HG03066 (cell line): ENCODE data around the gene TSSK6.

Experiments
- ATAC-seq: cut with Tn5 transposase; IDR thresholded peaks from one replicate; pipeline ENCODE4 v1.9.1; 2021; ENCODE audit warnings: low read depth; ENCODE audit not compliant: unreplicated experiment

Gene TSSK6

DNA sequence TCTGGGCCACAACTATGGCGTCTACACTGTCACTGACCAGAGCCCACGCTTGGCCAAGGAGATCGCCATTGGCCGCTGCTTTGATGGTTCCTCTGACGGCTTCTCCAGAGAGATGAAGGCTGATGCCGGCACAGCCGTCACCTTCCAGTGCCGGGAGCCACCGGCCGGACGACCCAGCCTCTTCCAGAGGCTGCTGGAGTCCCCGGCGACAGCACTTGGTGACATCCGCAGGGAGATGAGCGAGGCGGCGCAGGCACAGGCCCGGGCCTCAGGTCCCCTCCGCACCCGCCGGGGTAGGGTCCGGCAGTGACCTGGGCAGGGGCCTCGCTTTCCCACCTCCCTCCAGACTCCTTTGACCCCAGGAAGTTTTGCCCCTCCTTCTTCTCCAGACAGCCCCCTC, 30.4 kb upstream of the TSSK6 start:
- no peak for ATAC-seq

DNA sequence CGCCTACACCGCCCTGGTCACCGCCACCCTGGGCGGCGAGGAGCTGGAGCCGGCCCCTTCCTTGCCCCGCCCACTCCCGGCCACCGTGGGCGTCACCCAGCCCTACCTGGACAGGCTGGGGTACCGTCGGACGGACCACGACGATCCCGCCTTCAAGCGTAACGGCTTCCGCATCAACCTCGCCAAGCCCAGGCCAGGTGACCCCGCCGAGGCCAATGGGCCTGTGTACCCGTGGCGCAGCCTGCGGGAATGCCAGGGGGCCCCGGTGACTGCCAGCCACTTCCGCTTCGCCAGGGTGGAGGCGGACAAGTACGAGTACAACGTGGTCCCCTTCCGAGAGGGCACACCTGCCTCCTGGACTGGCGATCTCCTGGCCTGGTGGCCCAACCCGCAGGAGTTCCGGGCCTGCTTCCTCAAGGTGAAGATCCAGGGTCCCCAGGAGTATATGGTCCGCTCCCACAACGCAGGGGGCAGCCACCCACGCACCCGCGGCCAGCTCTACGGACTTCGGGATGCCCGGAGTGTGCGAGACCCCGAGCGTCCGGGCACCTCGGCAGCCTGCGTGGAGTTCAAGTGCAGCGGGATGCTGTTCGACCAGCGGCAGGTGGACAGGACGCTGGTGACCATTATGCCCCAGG, 29.7 kb upstream of the TSSK6 start:
- no peak for ATAC-seq

DNA sequence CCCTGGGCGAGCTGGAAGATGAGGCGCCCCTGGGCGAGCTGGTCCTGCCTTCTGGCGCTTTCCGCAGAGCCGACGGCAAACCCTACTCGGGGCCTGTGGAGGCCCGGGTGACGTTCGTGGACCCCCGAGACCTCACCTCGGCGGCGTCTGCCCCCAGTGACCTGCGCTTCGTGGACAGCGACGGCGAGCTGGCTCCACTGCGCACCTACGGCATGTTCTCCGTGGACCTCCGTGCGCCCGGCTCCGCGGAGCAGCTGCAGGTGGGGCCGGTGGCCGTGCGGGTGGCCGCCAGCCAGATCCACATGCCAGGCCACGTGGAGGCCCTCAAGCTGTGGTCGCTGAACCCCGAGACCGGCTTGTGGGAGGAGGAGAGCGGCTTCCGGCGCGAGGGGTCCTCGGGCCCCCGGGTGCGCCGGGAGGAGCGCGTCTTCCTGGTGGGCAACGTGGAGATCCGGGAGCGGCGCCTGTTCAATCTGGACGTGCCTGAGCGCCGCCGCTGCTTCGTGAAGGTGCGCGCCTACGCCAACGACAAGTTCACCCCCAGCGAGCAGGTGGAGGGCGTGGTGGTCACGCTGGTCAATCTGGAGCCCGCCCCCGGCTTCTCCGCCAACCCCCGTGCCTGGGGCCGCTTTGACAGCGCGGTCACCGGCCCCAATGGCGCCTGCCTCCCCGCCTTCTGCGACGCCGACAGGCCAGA, 29.1 kb upstream of the TSSK6 start:
- no peak for ATAC-seq

DNA sequence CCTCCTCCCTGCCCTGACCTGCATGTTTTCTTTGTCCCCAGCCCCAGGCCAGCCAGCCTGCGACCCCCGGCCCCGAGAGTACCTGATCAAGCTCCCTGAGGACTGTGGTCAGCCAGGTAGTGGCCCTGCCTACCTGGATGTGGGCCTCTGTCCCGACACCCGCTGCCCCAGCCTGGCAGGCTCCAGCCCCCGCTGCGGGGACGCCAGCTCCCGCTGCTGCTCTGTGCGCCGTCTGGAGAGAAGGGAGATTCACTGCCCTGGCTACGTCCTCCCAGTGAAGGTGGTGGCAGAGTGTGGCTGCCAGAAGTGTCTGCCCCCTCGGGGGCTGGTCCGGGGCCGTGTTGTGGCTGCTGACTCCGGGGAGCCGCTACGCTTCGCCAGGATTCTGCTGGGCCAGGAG, 28.3 kb upstream of the TSSK6 start:
- ATAC-seq: no peak

DNA sequence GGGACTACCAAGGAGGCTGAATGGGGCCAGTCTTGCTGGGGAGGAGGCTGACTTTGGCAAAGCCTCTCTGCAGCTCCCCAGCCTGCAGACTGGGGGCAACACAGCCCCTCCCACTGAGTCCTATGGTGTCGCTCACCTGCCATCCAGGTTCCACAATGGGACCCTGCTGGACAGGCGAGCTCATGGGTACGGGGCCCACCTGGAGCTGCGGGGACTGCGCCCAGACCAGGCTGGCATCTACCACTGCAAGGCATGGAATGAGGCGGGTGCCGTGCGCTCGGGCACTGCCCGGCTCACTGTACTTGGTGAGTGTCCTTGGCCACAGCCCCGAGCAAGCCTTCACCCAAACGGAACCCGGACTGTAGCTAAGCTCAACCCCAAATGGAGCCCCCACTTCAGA, 27.8 kb upstream of the TSSK6 start:
- ATAC-seq: no peak

GRCh38 chr19:19542507-19542906, 27.2 kb upstream of the TSSK6 start:
- ATAC-seq: no peak

DNA sequence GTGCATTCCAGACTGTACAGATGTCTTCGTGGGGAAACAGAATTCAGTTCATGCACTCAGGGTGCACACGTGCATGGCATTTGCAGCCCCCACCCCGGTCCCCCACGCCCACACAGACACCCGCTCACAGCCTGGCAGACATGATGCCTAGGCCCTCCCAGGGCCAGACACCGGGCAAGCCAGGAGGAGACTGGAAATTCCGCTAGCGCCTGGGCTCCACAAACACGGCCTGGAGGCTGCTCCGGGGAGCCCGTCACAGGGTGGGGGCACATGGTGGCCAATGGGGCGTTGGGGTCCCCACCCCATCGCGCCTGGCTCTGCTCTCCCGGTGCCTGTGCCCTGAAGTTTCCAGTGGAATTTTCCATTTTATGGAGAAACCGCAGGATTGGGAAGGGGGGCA, 26.3 kb upstream of the TSSK6 start:
- ATAC-seq: no peak

- ATAC-seq: no peak
Measured at GRCh38 chr19:19540715-19541515, 25.6 kb upstream of the TSSK6 start.

DNA sequence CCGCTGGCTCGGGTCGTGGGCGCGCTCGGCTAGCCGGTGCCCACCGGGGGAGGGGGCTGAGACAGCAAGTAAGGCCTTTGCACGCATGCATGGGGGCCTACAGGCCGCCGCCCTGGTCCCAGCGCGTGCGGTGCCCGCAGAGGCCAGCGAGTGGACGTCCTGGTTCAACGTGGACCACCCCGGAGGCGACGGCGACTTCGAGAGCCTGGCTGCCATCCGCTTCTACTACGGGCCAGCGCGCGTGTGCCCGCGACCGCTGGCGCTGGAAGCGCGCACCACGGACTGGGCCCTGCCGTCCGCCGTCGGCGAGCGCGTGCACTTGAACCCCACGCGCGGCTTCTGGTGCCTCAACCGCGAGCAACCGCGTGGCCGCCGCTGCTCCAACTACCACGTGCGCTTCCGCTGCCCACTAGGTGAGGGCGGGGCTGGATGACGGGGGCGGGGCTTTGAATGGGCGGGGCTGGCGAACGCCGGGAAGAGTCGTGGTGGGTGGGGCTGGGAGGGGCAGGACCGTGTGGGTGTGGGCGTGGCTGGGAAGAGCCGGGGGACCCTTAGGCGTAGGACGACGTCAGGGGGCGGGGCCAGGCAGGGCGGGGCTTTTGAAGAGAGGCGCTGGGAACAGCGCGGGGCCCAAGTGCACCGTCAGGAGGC, 24.8 kb upstream of the TSSK6 start:
- no peak for ATAC-seq

DNA sequence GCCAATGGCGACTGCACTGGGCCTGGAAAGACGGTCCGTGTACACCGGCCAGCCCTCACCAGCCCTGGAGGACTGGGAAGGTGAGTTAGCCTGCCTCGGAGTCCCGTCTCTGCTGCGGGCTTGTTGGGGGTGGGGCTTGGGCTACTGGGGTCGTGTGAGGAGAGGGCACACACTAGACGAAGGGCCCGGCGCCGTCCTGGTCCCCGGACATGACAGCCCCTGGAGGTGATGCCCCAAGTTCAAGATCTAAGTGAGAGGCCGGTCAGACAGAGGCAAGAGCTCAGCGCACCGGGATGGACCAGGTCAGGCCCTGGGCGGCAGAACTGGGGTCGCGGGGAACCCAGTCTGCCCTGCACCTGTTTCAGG, 24.3 kb upstream of the TSSK6 start:
- ATAC-seq: no peak

DNA sequence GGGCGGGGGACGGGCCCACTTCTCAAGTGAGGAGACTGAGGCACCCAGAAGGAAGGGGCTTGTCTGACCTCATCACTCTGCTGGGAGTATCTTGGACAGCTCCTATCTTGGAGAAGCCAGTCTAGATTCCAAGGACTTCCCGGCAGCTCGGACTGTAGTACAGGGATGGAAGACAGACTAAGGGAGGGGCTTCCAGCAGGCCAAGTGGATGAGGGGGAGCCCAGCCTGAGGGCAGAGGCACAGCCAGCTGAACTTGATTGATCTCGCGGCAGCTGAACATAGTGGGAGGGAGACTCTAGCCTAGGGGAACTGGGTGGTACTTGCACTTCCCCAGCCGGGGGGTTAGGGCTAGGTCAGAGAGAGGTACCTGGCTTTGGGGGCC, 23.4 kb upstream of the TSSK6 start:
- ATAC-seq: no peak

GRCh38 chr19:19538061-19538784, 22.9 kb upstream of the TSSK6 start, which contains the start of gene CILP2:
Gene CILP2 (plus strand): TSS chr19:19538265. CDS start chr19:19538350, 85 bp downstream.
- no peak for ATAC-seq

- ATAC-seq: no peak
Measured at GRCh38 chr19:19537075-19538048, 22.0 kb upstream of the TSSK6 start.

- no peak for ATAC-seq
Measured at GRCh38 chr19:19535311-19536191, 20.2 kb upstream of the TSSK6 start.

- no peak for ATAC-seq
Measured at GRCh38 chr19:19534556-19535265, 19.4 kb upstream of the TSSK6 start.

- ATAC-seq: no peak
Measured at GRCh38 chr19:19533841-19534240, 18.5 kb upstream of the TSSK6 start.

GRCh38 chr19:19532806-19533701, 17.7 kb upstream of the TSSK6 start:
- ATAC-seq: no peak
